HEK293 (cell line): ENCODE results near the gene STX5.

Experiments used
- ATF2 ChIP-seq: fragments of 450-650 bp; formaldehyde crosslinking; IDR thresholded peaks from 2 replicates; pipeline ENCODE4 v1.5.1; 2016; ENCODE audit warnings: missing biosample characterization, missing genetic modification characterization, low read depth
- BCL6B ChIP-seq: fragments of 450-650 bp; formaldehyde crosslinking; IDR thresholded peaks from 2 replicates; pipeline ENCODE4 v1.5.1; 2017; ENCODE audit warnings: missing biosample characterization, missing genetic modification characterization
- GFI1B ChIP-seq: fragments of 450-650 bp; formaldehyde crosslinking; IDR thresholded peaks from 2 replicates; pipeline ENCODE4 v1.5.1; 2016; ENCODE audit warnings: missing biosample characterization, missing genetic modification characterization
- HOXA7 ChIP-seq: sonication (generic); formaldehyde crosslinking; IDR thresholded peaks from 2 replicates; pipeline ENCODE4 v1.8.1; 2022; ENCODE audit warnings: missing genetic modification reagents, borderline replicate concordance
- KLF9 ChIP-seq: fragments of 450-650 bp; formaldehyde crosslinking; IDR thresholded peaks from 2 replicates; pipeline ENCODE4 v1.5.1; 2016; ENCODE audit warnings: missing biosample characterization, missing genetic modification characterization, low read depth
- MEIS1 ChIP-seq: sonication (generic); formaldehyde crosslinking; IDR thresholded peaks from 2 replicates; pipeline ENCODE4 v1.8.1; 2022; ENCODE audit warnings: missing genetic modification reagents, mild to moderate bottlenecking, borderline replicate concordance
- MZF1 ChIP-seq: fragments of 450-650 bp; formaldehyde crosslinking; IDR thresholded peaks from 2 replicates; pipeline ENCODE4 v1.5.1; 2017; ENCODE audit warnings: missing biosample characterization, missing genetic modification characterization, borderline replicate concordance
- ZNF112 ChIP-seq: fragments of 450-650 bp; formaldehyde crosslinking; IDR thresholded peaks from 2 replicates; pipeline ENCODE4 v1.5.0; 2017; ENCODE audit warnings: missing biosample characterization, missing genetic modification characterization
- ZNF114 ChIP-seq: fragments of 450-650 bp; formaldehyde crosslinking; IDR thresholded peaks from 2 replicates; pipeline ENCODE4 v1.5.0; 2017; ENCODE audit warnings: missing biosample characterization, missing genetic modification characterization
- ZNF169 ChIP-seq: fragments of 450-650 bp; formaldehyde crosslinking; IDR thresholded peaks from 2 replicates; pipeline ENCODE4 v1.5.1; 2016; ENCODE audit warnings: missing biosample characterization, missing genetic modification characterization
- ZNF18 ChIP-seq: fragments of 450-650 bp; formaldehyde crosslinking; IDR thresholded peaks from 2 replicates; pipeline ENCODE4 v1.5.1; 2016; ENCODE audit warnings: missing biosample characterization, missing genetic modification characterization
- ZNF239 ChIP-seq: fragments of 450-650 bp; formaldehyde crosslinking; IDR thresholded peaks from 2 replicates; pipeline ENCODE4 v1.5.1; 2016; ENCODE audit warnings: missing biosample characterization, missing genetic modification characterization
- ZNF266 ChIP-seq: fragments of 450-650 bp; formaldehyde crosslinking; IDR thresholded peaks from 2 replicates; pipeline ENCODE4 v1.5.1; 2016; ENCODE audit warnings: missing biosample characterization, missing genetic modification characterization, low read depth
- ZNF292 ChIP-seq: fragments of 450-650 bp; formaldehyde crosslinking; IDR thresholded peaks from 2 replicates; pipeline ENCODE4 v1.5.1; 2016; ENCODE audit warnings: low read depth, missing biosample characterization, missing genetic modification characterization, borderline replicate concordance
- ZNF37A ChIP-seq: fragments of 450-650 bp; IDR thresholded peaks from 2 replicates; pipeline ENCODE4 v1.5.1; 2018; ENCODE audit warnings: missing biosample characterization, missing genetic modification characterization
- ZNF510 ChIP-seq: fragments of 450-650 bp; formaldehyde crosslinking; IDR thresholded peaks from 2 replicates; pipeline ENCODE4 v1.5.1; 2018; ENCODE audit warnings: mild to moderate bottlenecking, missing genetic modification characterization, missing biosample characterization; ENCODE audit not compliant: insufficient replicate concordance
- ZNF513 ChIP-seq: fragments of 450-650 bp; IDR thresholded peaks from 2 replicates; pipeline ENCODE4 v1.5.1; 2018; ENCODE audit warnings: missing biosample characterization, missing genetic modification characterization
- ZNF518A ChIP-seq: fragments of 450-650 bp; formaldehyde crosslinking; conservative IDR thresholded peaks from 2 replicates; pipeline ENCODE4 v1.5.1; 2016; ENCODE audit warnings: low read depth, missing biosample characterization, missing genetic modification characterization
- ZNF549 ChIP-seq: fragments of 450-650 bp; IDR thresholded peaks from 2 replicates; pipeline ENCODE4 v1.5.1; 2018; ENCODE audit warnings: missing biosample characterization, missing genetic modification characterization, mild to moderate bottlenecking, inconsistent platforms, moderate library complexity
- ZNF596 ChIP-seq: fragments of 450-650 bp; IDR thresholded peaks from 2 replicates; pipeline ENCODE4 v1.5.0; 2018; ENCODE audit warnings: missing biosample characterization, mild to moderate bottlenecking, missing genetic modification characterization, moderate library complexity
- ZNF610 ChIP-seq: fragments of 450-650 bp; formaldehyde crosslinking; IDR thresholded peaks from 2 replicates; pipeline ENCODE4 v1.5.1; 2016; ENCODE audit warnings: missing biosample characterization, missing genetic modification characterization, borderline replicate concordance
- ZNF626 ChIP-seq: fragments of 450-650 bp; sonication (Bioruptor Pico); formaldehyde crosslinking; IDR thresholded peaks from 2 replicates; pipeline ENCODE4 v1.5.1; 2018; ENCODE audit warnings: missing biosample characterization, missing genetic modification characterization, inconsistent platforms
- ZNF639 ChIP-seq: fragments of 450-650 bp; formaldehyde crosslinking; IDR thresholded peaks from 2 replicates; pipeline ENCODE4 v1.5.1; 2016; ENCODE audit warnings: missing biosample characterization, missing genetic modification characterization
- ZNF768 ChIP-seq: fragments of 450-650 bp; formaldehyde crosslinking; IDR thresholded peaks from 2 replicates; pipeline ENCODE4 v1.5.1; 2018; ENCODE audit warnings: missing biosample characterization, mild to moderate bottlenecking, missing genetic modification characterization
- ZNF785 ChIP-seq: fragments of 450-650 bp; formaldehyde crosslinking; IDR thresholded peaks from 2 replicates; pipeline ENCODE4 v1.5.1; 2016; ENCODE audit warnings: missing biosample characterization, missing genetic modification characterization
- ZNF791 ChIP-seq: fragments of 450-650 bp; formaldehyde crosslinking; IDR thresholded peaks from 2 replicates; pipeline ENCODE4 v1.5.1; 2016; ENCODE audit warnings: missing biosample characterization, missing genetic modification characterization
- ZNF843 ChIP-seq: fragments of 450-650 bp; formaldehyde crosslinking; IDR thresholded peaks from 2 replicates; pipeline ENCODE4 v1.5.1; 2016; ENCODE audit warnings: missing biosample characterization, missing genetic modification characterization
- ZSCAN23 ChIP-seq: fragments of 450-650 bp; formaldehyde crosslinking; IDR thresholded peaks from 2 replicates; pipeline ENCODE4 v1.5.1; 2016; ENCODE audit warnings: missing biosample characterization, missing genetic modification characterization

STX5 gene

GRCh38 chr11:62787005-62787759 lies 44.7 kb downstream of the STX5 start, which contains the start of gene TMEM179B (continued):
- no peak for TF ChIP-seq ZNF518A
- no peak for TF ChIP-seq HOXA7
- TF ChIP-seq KLF9 (tag by site-specific recombination): peak; percentile 43
- peak; percentile 74 for TF ChIP-seq ATF2 (tag by site-specific recombination)
- TF ChIP-seq ZNF37A: no peak
- TF ChIP-seq MZF1 (tag by site-specific recombination): no peak
- no peak for TF ChIP-seq MEIS1
- TF ChIP-seq ZNF785 (tag by site-specific recombination): no peak
- TF ChIP-seq ZNF112 (tag by site-specific recombination): no peak
- no peak for TF ChIP-seq ZNF266 (tag by site-specific recombination)
- TF ChIP-seq ZNF596 (tag by site-specific recombination): no peak
- TF ChIP-seq ZNF18 (tag by site-specific recombination): no peak
- no peak; the same call in 1 of the 2 replicates for TF ChIP-seq ZNF639 (tag by site-specific recombination)
- TF ChIP-seq ZNF513 (tag by site-specific recombination): no peak
- no peak for TF ChIP-seq GFI1B (tag by site-specific recombination)
- no peak for TF ChIP-seq ZNF549 (tag by site-specific recombination)
- TF ChIP-seq ZSCAN23 (tag by site-specific recombination): no peak
- TF ChIP-seq ZNF169 (tag by site-specific recombination): no peak
- no peak for TF ChIP-seq ZNF768 (tag by site-specific recombination)
- TF ChIP-seq ZNF114 (tag by site-specific recombination): no peak
- no peak for TF ChIP-seq ZNF239
- TF ChIP-seq ZNF791 (tag by site-specific recombination): no peak
- peak; percentile 33; the same call in 1 of the 2 replicates for TF ChIP-seq ZNF843 (tag by site-specific recombination)
- no peak for TF ChIP-seq ZNF292 (tag by site-specific recombination)
- no peak for TF ChIP-seq ZNF510
- no peak for TF ChIP-seq ZNF626
- TF ChIP-seq BCL6B: no peak
- TF ChIP-seq ZNF610 (tag by site-specific recombination): peak; percentile 87
